Nephron progenitor cell (in vitro differentiated cells): ENCODE data around the gene PBX1.

Experiments
- DNase-seq: peaks from one replicate; pipeline ENCODE4 v3.0.0; 2021
- H3K27ac Mint-ChIP-seq: 2 replicates; pipeline ENCODE4 v1.8.0; 2021; ENCODE audit warnings: mild to moderate bottlenecking, moderate library complexity, mixed read lengths
- H3K27me3 Mint-ChIP-seq: 2 replicates; pipeline ENCODE4 v1.8.0; 2021; ENCODE audit warnings: mild to moderate bottlenecking, low read depth, mixed read lengths; ENCODE audit not compliant: poor library complexity
- H3K36me3 Mint-ChIP-seq: 2 replicates; pipeline ENCODE4 v1.8.0; 2021; ENCODE audit warnings: low read depth, mixed read lengths
- H3K4me1 Mint-ChIP-seq: 2 replicates; pipeline ENCODE4 v1.8.0; 2021; ENCODE audit warnings: mixed read lengths
- H3K4me3 Mint-ChIP-seq: 2 replicates; pipeline ENCODE4 v1.8.0; 2021; ENCODE audit warnings: mild to moderate bottlenecking, moderate library complexity, mixed read lengths
- H3K9me3 Mint-ChIP-seq: 2 replicates; pipeline ENCODE4 v1.8.0; 2021; ENCODE audit warnings: mild to moderate bottlenecking, moderate library complexity, mixed read lengths
- CTCF ChIP-seq: fragments of 200-600 bp; sonication (generic); IDR thresholded peaks from 2 replicates; pipeline ENCODE4 v1.5.0; 2021; ENCODE audit warnings: antibody characterized with exemption

Gene PBX1

GRCh38 chr1:164699815-164700491 is 141.0 kb downstream of the PBX1 start:
- H3K27me3 Mint-ChIP-seq, result no peaks in the 10 kb centered on the region
- peaks cover 55% of the 10 kb centered on the region for H3K4me1 Mint-ChIP-seq
- no peaks in the 10 kb centered on the region for H3K36me3 Mint-ChIP-seq
- no peak for DNase-seq
- no peak overlapping the region for H3K27ac Mint-ChIP-seq
- H3K4me3 Mint-ChIP-seq, result no peak overlapping the region
- TF ChIP-seq CTCF, result no peak
- H3K9me3 Mint-ChIP-seq, result no peaks in the 10 kb centered on the region

- no peak for TF ChIP-seq CTCF
- Mint-ChIP-seq H3K36me3 (no peaks in the 10 kb centered on the region), H3K27ac (no peak overlapping the region), H3K9me3 (no peaks in the 10 kb centered on the region), H3K27me3 (no peaks in the 10 kb centered on the region), H3K4me3 (no peak overlapping the region), H3K4me1 (peaks cover 55% of the 10 kb centered on the region)
- no peak for DNase-seq
These were observed 141.7 kb downstream of the PBX1 start for GRCh38 chr1:164700683-164701082.

- Mint-ChIP-seq H3K4me1 (peaks cover 57% of the 10 kb centered on the region), H3K36me3 (no peaks in the 10 kb centered on the region), H3K27me3 (no peaks in the 10 kb centered on the region), H3K27ac (no peak overlapping the region), H3K9me3 (no peaks in the 10 kb centered on the region), H3K4me3 (no peak overlapping the region)
- DNase-seq, result no peak
- no peak for TF ChIP-seq CTCF
These were observed 142.3 kb downstream of the PBX1 start for GRCh38 chr1:164701189-164701761.

- Mint-ChIP-seq H3K27me3 (no peaks in the 10 kb centered on the region), H3K36me3 (no peaks in the 10 kb centered on the region), H3K27ac (no peak overlapping the region), H3K4me1 (peaks cover 66% of the 10 kb centered on the region), H3K9me3 (no peaks in the 10 kb centered on the region), H3K4me3 (no peak overlapping the region)
- TF ChIP-seq CTCF, result no peak
- no peak for DNase-seq
These were observed 143.2 kb downstream of the PBX1 start for GRCh38 chr1:164702216-164702615.

- peaks cover 71% of the 10 kb centered on the region for H3K4me1 Mint-ChIP-seq
- no peak for DNase-seq
- H3K9me3 Mint-ChIP-seq, result no peaks in the 10 kb centered on the region
- H3K36me3 Mint-ChIP-seq, result no peaks in the 10 kb centered on the region
- H3K27ac Mint-ChIP-seq, result peak overlapping the region; percentile 7
- H3K27me3 Mint-ChIP-seq, result peaks cover under 1% of the 10 kb centered on the region
- TF ChIP-seq CTCF, result no peak
- no peak overlapping the region for H3K4me3 Mint-ChIP-seq
These were observed 143.7 kb downstream of the PBX1 start for GRCh38 chr1:164702664-164703063.

GRCh38 chr1:164703463-164703862 is 144.5 kb downstream of the PBX1 start:
- Mint-ChIP-seq H3K27me3 (peaks cover 3% of the 10 kb centered on the region), H3K4me3 (no peak overlapping the region), H3K36me3 (no peaks in the 10 kb centered on the region), H3K9me3 (no peaks in the 10 kb centered on the region), H3K4me1 (peaks cover 74% of the 10 kb centered on the region), H3K27ac (peak overlapping the region; percentile 93)
- DNase-seq, result no peak
- TF ChIP-seq CTCF, result no peak
